Measurements from ENCODE around the gene TMEM18.
"Not testable (repeated sequence)": the region's sequence is repeated elsewhere in the genome, so short reads cannot be mapped to it uniquely, and the experiment has no call there.

Gene TMEM18

GRCh38 chr2:684913-685312 is 7.7 kb upstream of the TMEM18 start:
- not testable (repeated sequence) for H2BK120ac ChIP-seq (ENCODE audit: low read depth, low read length); H3K4me2 ChIP-seq (ENCODE audit: low read length, poor library complexity, severe bottlenecking); H2BK15ac ChIP-seq (ENCODE audit: low read depth, poor library complexity, severe bottlenecking); H2AK5ac ChIP-seq (ENCODE audit: low read length, severe bottlenecking); H4K91ac ChIP-seq (ENCODE audit: low read length); H2BK12ac ChIP-seq (ENCODE audit: low read length in 2 of 2); H3K27ac ChIP-seq (ENCODE audit: low read length, poor library complexity, severe bottlenecking); DNase-seq; H2AFZ ChIP-seq (ENCODE audit: low read depth, low read length); H3K4ac ChIP-seq (ENCODE audit: low read depth in 1 of 2, low read length in 2 of 2); H3K36me3 ChIP-seq (ENCODE audit: control insufficient read depth in 1 of 2, insufficient read depth in 2 of 2, low read depth in 1 of 2, low read length in 2 of 2); H2BK5ac ChIP-seq (ENCODE audit: low read depth, low read length, poor library complexity, severe bottlenecking); H3K4me3 ChIP-seq (ENCODE audit: insufficient read depth in 1 of 2, low read depth in 1 of 2, low read length in 2 of 2); H3K79me1 ChIP-seq (replicated peaks; ENCODE audit: low read length, poor library complexity, severe bottlenecking); H3K14ac ChIP-seq (ENCODE audit: low read length in 2 of 2); H3K27me3 ChIP-seq (ENCODE audit: control insufficient read depth in 1 of 2, insufficient read depth in 1 of 2, low read length in 2 of 2); H4K8ac ChIP-seq (ENCODE audit: low read length); H3K18ac ChIP-seq (ENCODE audit: low read depth in 1 of 2, low read length in 2 of 2); H3K9ac ChIP-seq (ENCODE audit: low read length); H3K4me1 ChIP-seq (ENCODE audit: control insufficient read depth, insufficient read depth, low read depth, low read length); H3K23ac ChIP-seq (ENCODE audit: low read length in 2 of 2)
- 54% methylated on average over 2 of the region's 2 CpGs for WGBS
- H3K9me3 ChIP-seq (ENCODE audit: control insufficient read depth, low read length): peaks cover 30% of the 10 kb centered on the region

- Histone ChIP-seq H3K4me2 (ENCODE audit: low read length, poor library complexity, severe bottlenecking) (no peak overlapping the region), H3K4me1 (ENCODE audit: control insufficient read depth, insufficient read depth, low read depth, low read length) (no peaks in the 10 kb centered on the region), H3K79me1 (replicated peaks; ENCODE audit: low read length, poor library complexity, severe bottlenecking) (peaks cover 3% of the 10 kb centered on the region), H3K36me3 (ENCODE audit: control insufficient read depth in 1 of 2, insufficient read depth in 2 of 2, low read depth in 1 of 2, low read length in 2 of 2) (peaks cover 0 to 3% of the 10 kb centered on the region in 2 experiments), H2BK120ac (ENCODE audit: low read depth, low read length) (no peak overlapping the region), H3K9ac (ENCODE audit: low read length) (no peak overlapping the region), H3K27me3 (ENCODE audit: control insufficient read depth in 1 of 2, insufficient read depth in 1 of 2, low read length in 2 of 2) (no peaks in the 10 kb centered on the region), H3K9me3 (ENCODE audit: control insufficient read depth, low read length) (peaks cover 30% of the 10 kb centered on the region), H2AK5ac (ENCODE audit: low read length, severe bottlenecking) (no peak overlapping the region), H2BK15ac (ENCODE audit: low read depth, poor library complexity, severe bottlenecking) (no peak overlapping the region), H3K18ac (ENCODE audit: low read depth in 1 of 2, low read length in 2 of 2) (no peak overlapping the region), H3K4ac (ENCODE audit: low read depth in 1 of 2, low read length in 2 of 2) (no peak overlapping the region), H3K14ac (ENCODE audit: low read length in 2 of 2) (no peak overlapping the region), H3K23ac (ENCODE audit: low read length in 2 of 2) (no peak overlapping the region), H3K27ac (ENCODE audit: low read length, poor library complexity, severe bottlenecking) (no peak overlapping the region), H3K4me3 (ENCODE audit: insufficient read depth in 1 of 2, low read depth in 1 of 2, low read length in 2 of 2) (no peak overlapping the region), H2BK12ac (ENCODE audit: low read length in 2 of 2) (no peak overlapping the region), H2AFZ (ENCODE audit: low read depth, low read length) (no peak overlapping the region), H4K91ac (ENCODE audit: low read length) (no peak overlapping the region), H2BK5ac (ENCODE audit: low read depth, low read length, poor library complexity, severe bottlenecking) (no peak overlapping the region), H4K8ac (ENCODE audit: low read length) (no peak overlapping the region)
- DNase-seq: no peak
Observed at GRCh38 chr2:682226-682625, 5.0 kb upstream of the TMEM18 start.

GRCh38 chr2:681312-681711 is 4.1 kb upstream of the TMEM18 start:
- 90% methylated on average over 11 of the region's 11 CpGs for WGBS
- no peak overlapping the region for H4K8ac ChIP-seq (ENCODE audit: low read length)
- H2AFZ ChIP-seq (ENCODE audit: low read depth, low read length): no peak overlapping the region
- no peak overlapping the region for H2BK15ac ChIP-seq (ENCODE audit: low read depth, poor library complexity, severe bottlenecking)
- H3K18ac ChIP-seq (ENCODE audit: low read depth in 1 of 2, low read length in 2 of 2): no peak overlapping the region
- no peaks in the 10 kb centered on the region for H3K27me3 ChIP-seq (ENCODE audit: control insufficient read depth in 1 of 2, insufficient read depth in 1 of 2, low read length in 2 of 2)
- no peak overlapping the region for H3K4me2 ChIP-seq (ENCODE audit: low read length, poor library complexity, severe bottlenecking)
- H3K4ac ChIP-seq (ENCODE audit: low read depth in 1 of 2, low read length in 2 of 2): no peak overlapping the region
- H3K36me3 ChIP-seq (ENCODE audit: control insufficient read depth in 1 of 2, insufficient read depth in 2 of 2, low read depth in 1 of 2, low read length in 2 of 2): peaks cover 0 to 3% of the 10 kb centered on the region in 2 experiments
- H3K14ac ChIP-seq (ENCODE audit: low read length in 2 of 2): no peak overlapping the region
- no peak overlapping the region for H2BK12ac ChIP-seq (ENCODE audit: low read length in 2 of 2)
- H3K23ac ChIP-seq (ENCODE audit: low read length in 2 of 2): no peak overlapping the region
- DNase-seq: no peak
- H4K91ac ChIP-seq (ENCODE audit: low read length): no peak overlapping the region
- H3K4me3 ChIP-seq (ENCODE audit: insufficient read depth in 1 of 2, low read depth in 1 of 2, low read length in 2 of 2): no peak overlapping the region
- no peaks in the 10 kb centered on the region for H3K4me1 ChIP-seq (ENCODE audit: control insufficient read depth, insufficient read depth, low read depth, low read length)
- peaks cover 30% of the 10 kb centered on the region for H3K9me3 ChIP-seq (ENCODE audit: control insufficient read depth, low read length)
- peaks cover 3% of the 10 kb centered on the region for H3K79me1 ChIP-seq (replicated peaks; ENCODE audit: low read length, poor library complexity, severe bottlenecking)
- H3K9ac ChIP-seq (ENCODE audit: low read length): no peak overlapping the region
- H3K27ac ChIP-seq (ENCODE audit: low read length, poor library complexity, severe bottlenecking): no peak overlapping the region
- no peak overlapping the region for H2BK120ac ChIP-seq (ENCODE audit: low read depth, low read length)
- H2BK5ac ChIP-seq (ENCODE audit: low read depth, low read length, poor library complexity, severe bottlenecking): no peak overlapping the region
- no peak overlapping the region for H2AK5ac ChIP-seq (ENCODE audit: low read length, severe bottlenecking)

GRCh38 chr2:680496-680895 is 3.3 kb upstream of the TMEM18 start:
- H3K9me3 ChIP-seq (ENCODE audit: control insufficient read depth, low read length): peaks cover 22% of the 10 kb centered on the region
- no peak overlapping the region for H3K27ac ChIP-seq (ENCODE audit: low read length, poor library complexity, severe bottlenecking)
- H3K27me3 ChIP-seq (ENCODE audit: control insufficient read depth in 1 of 2, insufficient read depth in 1 of 2, low read length in 2 of 2): no peaks in the 10 kb centered on the region
- 98% methylated on average over 8 of the region's 8 CpGs for WGBS
- H2BK12ac ChIP-seq (ENCODE audit: low read length in 2 of 2): no peak overlapping the region
- no peak overlapping the region for H2BK5ac ChIP-seq (ENCODE audit: low read depth, low read length, poor library complexity, severe bottlenecking)
- H4K91ac ChIP-seq (ENCODE audit: low read length): no peak overlapping the region
- peaks cover 5% of the 10 kb centered on the region for H3K4me1 ChIP-seq (ENCODE audit: control insufficient read depth, insufficient read depth, low read depth, low read length)
- no peak overlapping the region for H3K4me3 ChIP-seq (ENCODE audit: insufficient read depth in 1 of 2, low read depth in 1 of 2, low read length in 2 of 2)
- H2AK5ac ChIP-seq (ENCODE audit: low read length, severe bottlenecking): no peak overlapping the region
- H4K8ac ChIP-seq (ENCODE audit: low read length): no peak overlapping the region
- H3K4me2 ChIP-seq (ENCODE audit: low read length, poor library complexity, severe bottlenecking): no peak overlapping the region
- no peak overlapping the region for H3K23ac ChIP-seq (ENCODE audit: low read length in 2 of 2)
- H2BK15ac ChIP-seq (ENCODE audit: low read depth, poor library complexity, severe bottlenecking): no peak overlapping the region
- H2AFZ ChIP-seq (ENCODE audit: low read depth, low read length): no peak overlapping the region
- H3K9ac ChIP-seq (ENCODE audit: low read length): no peak overlapping the region
- no peak overlapping the region for H2BK120ac ChIP-seq (ENCODE audit: low read depth, low read length)
- H3K4ac ChIP-seq (ENCODE audit: low read depth in 1 of 2, low read length in 2 of 2): no peak overlapping the region
- H3K18ac ChIP-seq (ENCODE audit: low read depth in 1 of 2, low read length in 2 of 2): no peak overlapping the region
- H3K36me3 ChIP-seq (ENCODE audit: control insufficient read depth in 1 of 2, insufficient read depth in 2 of 2, low read depth in 1 of 2, low read length in 2 of 2): peaks cover 0 to 3% of the 10 kb centered on the region in 2 experiments
- H3K79me1 ChIP-seq (replicated peaks; ENCODE audit: low read length, poor library complexity, severe bottlenecking): peaks cover 3% of the 10 kb centered on the region
- no peak for DNase-seq
- H3K14ac ChIP-seq (ENCODE audit: low read length in 2 of 2): no peak overlapping the region

Measured in mesenchymal stem cell (in vitro differentiated cells and primary cell).